Activated CD4-positive, alpha-beta T cell treated with anti-CD3 and anti-CD28 coated beads, Interleukin-2, Interleukin-6, amounts not matched to agents 100 ng/mL and 50 ng/mL, durations not matched to agents 16 hours and 8 hours (primary cell): ENCODE results near the gene SSRP1.
"Not testable (repeated sequence)": the region's sequence is repeated elsewhere in the genome, so short reads cannot be mapped to it uniquely, and the experiment has no call there.

Source experiments
- DNase-seq: peaks from one replicate; pipeline ENCODE4 v3.0.0-alpha.2; 2020

SSRP1 gene

GRCh38 chr11:57335343-57336110 lies at the start of gene SSRP1:
Gene SSRP1 (minus strand): TSS chr11:57335892. CDS start chr11:57335121, 771 bp downstream.
- DNase-seq = peak; percentile 94

- DNase-seq = no peak
These were observed 45.3 kb upstream of the SSRP1 start, which contains the start of gene PRG3 for GRCh38 chr11:57380975-57381374. Gene PRG3 (minus strand): TSS chr11:57381150. CDS start chr11:57380708, 442 bp downstream.

GRCh38 chr11:57379732-57380131 lies 44.0 kb upstream of the SSRP1 start:
- no peak for DNase-seq

- no peak for DNase-seq
These were observed 42.5 kb upstream of the SSRP1 start for GRCh38 chr11:57378186-57378585.

- no peak for DNase-seq
These were observed 41.4 kb upstream of the SSRP1 start for GRCh38 chr11:57377107-57377506.

- no peak for DNase-seq
These were observed 40.7 kb upstream of the SSRP1 start for GRCh38 chr11:57376095-57377090.

- no peak for DNase-seq
These were observed 39.8 kb upstream of the SSRP1 start for GRCh38 chr11:57375490-57375889.

- DNase-seq = no peak
These were observed 39.3 kb upstream of the SSRP1 start for GRCh38 chr11:57374966-57375365.

- no peak for DNase-seq
These were observed 37.5 kb upstream of the SSRP1 start for GRCh38 chr11:57373146-57373545.

GRCh38 chr11:57370941-57371340 lies 35.2 kb upstream of the SSRP1 start:
- DNase-seq = no peak

GRCh38 chr11:57370251-57370650 lies 34.6 kb upstream of the SSRP1 start:
- no peak for DNase-seq

GRCh38 chr11:57368845-57369232 lies 33.1 kb upstream of the SSRP1 start:
- DNase-seq = no peak

GRCh38 chr11:57368106-57368844 lies 32.6 kb upstream of the SSRP1 start:
- DNase-seq = no peak

GRCh38 chr11:57364851-57365660 lies 29.4 kb upstream of the SSRP1 start:
- DNase-seq = no peak

GRCh38 chr11:57363131-57364080 lies 27.7 kb upstream of the SSRP1 start:
- no peak for DNase-seq

- DNase-seq = no peak
These were observed 26.2 kb upstream of the SSRP1 start for GRCh38 chr11:57361926-57362325.

- not testable (repeated sequence) for DNase-seq
These were observed 25.7 kb upstream of the SSRP1 start for GRCh38 chr11:57361420-57361819.

- DNase-seq = no peak
These were observed 25.3 kb upstream of the SSRP1 start for GRCh38 chr11:57360991-57361390.

- no peak for DNase-seq
These were observed 24.4 kb upstream of the SSRP1 start for GRCh38 chr11:57359896-57360690.

GRCh38 chr11:57359396-57359795 lies 23.7 kb upstream of the SSRP1 start:
- no peak for DNase-seq
